AG08396 (cell line): ENCODE results near the gene PXN.
"Not testable (repeated sequence)": the region's sequence is repeated elsewhere in the genome, so short reads cannot be mapped to it uniquely, and the experiment has no call there.

ENCODE experiments used
- DNase-seq: peaks from one replicate; pipeline ENCODE4 v3.0.0; 2012; ENCODE audit warnings: low spot score, mixed read lengths

The PXN gene

DNA sequence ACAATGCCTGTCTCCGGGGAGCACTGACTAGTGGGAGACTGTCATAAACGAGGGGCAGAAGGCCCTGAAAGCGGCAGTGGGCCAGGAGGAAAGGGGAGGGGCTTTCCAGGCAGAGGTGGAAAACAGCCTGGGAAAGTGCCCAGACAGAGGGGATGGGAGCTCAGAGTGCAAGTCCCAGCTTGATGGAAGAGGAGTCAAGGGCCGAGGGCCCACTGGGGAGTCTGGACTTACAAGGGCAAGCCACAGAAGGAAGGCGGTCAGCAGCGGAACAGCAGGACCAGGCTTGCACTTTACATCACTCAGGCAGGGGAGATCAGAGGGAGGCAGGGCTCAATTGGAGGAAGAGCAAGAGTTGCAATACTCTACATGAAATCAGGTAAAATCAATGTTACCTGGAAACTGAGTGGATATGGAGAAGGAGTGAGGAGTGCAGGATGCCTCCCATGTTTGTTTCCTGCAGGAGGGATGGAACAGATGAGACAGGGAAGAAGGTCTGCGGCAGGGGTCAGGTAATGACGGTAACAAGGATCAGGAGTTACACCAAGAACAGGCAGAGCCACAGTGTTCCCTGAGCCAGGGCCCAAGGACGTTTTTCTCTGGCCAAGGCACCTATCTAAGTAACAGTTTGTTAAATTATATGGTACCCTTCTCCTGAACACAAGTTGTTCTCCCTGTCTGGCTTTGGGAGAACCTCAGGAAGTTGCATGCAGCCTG, 23.8 kb downstream of the PXN start:
- no peak for DNase-seq

DNA sequence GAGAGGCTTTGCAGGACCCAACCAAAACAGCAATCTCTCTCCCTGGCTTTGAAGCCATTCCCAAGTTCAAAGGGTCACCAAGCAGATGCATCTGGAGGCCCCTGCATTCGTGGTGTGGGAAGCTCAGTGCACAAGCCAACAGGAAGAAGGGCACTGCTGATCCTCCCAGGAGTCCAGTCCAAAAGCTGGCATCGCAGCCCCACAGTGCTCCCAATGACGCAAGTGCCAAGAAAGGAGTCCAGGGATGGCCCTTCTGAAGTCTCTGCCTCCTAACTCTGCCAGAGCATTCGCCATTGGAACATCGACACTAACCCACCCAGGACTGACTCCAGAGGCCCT, 25.1 kb downstream of the PXN start:
- no peak for DNase-seq

DNA sequence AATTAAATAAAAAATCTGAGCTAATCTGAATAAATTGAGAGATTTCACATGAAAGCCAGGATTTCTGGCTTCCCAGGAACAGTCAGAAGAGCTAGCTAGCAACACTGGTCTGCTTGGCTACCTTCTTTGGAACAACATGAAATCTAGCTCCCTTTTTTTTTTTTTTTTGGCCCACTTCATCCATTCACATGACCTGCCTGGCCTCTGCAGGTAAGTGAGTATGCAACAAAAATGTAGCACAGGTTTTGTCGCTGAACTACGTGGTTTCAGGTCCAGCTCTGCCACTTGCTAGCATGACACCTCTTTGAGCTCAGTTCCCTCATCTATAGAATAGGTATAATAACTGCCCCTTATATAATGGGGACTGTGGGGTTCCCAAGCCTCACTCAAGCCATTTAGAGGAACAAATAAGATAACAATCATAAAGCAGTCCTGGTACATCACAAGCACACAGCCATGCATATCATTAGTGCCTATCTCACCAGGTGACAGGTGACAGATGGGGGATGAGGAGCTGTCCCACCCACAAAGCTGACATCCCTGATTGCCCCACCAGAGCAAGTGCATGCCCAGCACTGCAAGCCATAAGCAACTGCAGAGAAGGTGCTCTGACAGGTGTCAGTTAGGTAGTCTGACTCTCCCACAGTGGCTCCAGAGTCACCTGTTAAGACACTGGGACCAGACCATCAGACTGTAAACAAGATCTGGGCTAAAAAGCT, 25.6 kb downstream of the PXN start:
- no peak for DNase-seq

DNA sequence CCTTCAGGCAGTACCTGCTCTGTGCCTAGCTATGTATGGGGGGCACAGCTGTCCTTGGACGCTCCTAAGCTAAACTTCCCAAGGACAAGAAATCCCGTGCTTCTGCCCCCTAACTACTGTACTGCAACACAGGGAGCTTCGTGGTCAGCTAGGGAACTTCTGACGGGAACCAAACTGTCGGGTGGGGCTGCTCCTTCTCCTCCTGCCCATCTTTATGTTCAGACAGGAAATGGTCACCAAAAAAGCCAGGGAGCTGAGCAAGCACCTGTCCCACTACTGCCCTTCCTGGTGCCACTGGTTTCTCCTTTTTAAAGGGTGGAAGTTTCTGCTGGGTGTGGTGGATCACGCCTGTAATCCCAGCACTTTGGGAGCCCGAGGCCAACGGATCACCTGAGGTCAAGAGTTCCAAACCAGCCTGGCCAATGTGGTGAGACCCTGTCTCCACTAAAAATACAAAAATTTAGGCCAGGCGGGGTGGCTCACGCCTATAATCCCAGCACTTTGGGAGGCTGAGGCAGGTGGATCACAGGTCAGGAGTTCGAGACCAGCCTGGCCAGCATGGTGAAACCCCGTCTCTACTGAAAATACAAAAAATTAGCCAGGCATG, 26.6 kb downstream of the PXN start:
- DNase-seq = no peak

DNA sequence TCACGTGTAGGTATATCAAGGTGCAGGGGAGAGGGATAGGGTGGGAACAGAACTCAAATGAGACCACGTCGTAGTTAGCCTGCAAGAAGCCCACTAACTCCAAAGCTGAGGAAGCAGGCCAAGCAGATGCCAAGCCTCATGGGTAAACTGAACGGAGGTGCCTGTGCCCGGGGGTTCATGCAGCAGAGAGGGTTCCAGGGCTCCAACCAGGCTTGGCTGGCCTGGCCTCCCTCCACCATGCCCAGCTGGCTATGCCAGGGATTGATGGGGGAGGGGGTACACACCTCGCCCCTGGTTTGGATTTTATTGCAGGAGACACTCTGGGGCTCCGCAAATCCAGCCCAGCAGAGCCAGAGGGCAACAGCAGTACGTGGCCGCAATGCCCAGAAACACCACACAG, 27.3 kb downstream of the PXN start:
- DNase-seq = no peak

DNA sequence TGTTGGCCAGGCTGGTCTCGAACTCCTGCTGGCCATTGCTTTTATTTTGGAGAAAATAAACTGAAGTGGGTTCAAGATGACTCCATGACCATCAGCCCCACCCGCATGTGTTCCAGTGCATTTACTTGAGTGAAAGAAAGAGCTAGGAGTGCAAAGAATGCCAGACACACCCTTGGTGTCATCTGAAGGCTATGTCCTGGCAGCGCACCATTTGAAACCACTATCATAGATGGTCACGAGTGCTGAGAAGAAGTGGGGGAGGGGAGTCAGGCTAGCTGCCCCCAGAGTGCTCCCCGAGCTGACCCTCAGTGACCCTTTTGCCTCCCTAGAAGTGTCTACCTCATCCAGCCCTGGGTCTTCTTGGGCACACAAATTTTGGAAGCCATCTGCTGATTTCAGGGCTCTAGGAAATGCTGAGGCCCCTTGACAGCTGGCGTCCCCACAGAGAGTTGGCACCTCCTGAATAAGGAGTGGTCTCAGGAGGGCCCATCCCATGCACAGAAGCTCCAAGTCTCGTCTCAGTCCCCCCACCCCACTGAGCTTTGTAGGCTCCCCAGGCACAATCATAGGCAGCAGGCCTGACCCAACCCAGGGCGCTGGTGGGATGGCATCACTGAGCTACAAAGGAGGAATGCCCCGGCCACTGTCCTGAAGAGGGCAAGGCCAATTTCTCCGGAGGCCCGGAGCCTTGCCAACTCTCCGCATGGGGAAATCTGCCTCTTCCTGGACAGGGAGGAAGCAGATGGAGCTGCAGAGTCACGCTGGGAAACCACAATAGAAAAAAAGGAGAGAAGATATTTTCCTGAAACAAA, 28.0 kb downstream of the PXN start:
- peak; percentile 74 for DNase-seq

DNA sequence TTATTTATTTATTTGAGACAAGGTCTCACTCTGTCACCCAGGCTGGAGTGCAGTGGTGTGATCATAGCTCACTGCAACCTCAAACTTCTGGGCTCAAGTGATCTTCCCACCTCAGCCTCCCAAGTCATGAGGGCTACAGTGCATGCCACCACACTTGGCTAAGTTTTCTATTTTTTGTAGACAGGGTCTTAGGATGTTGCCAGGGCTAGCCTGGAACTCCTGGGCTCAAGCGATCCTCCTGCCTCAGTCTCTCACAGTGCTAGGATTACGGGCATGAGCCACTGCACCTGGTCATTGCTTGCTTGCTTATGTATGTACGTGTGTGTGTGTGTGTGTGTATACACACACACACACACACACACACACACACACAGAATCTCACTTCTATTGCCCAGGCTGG, 28.7 kb downstream of the PXN start:
- DNase-seq = not testable (repeated sequence)

DNA sequence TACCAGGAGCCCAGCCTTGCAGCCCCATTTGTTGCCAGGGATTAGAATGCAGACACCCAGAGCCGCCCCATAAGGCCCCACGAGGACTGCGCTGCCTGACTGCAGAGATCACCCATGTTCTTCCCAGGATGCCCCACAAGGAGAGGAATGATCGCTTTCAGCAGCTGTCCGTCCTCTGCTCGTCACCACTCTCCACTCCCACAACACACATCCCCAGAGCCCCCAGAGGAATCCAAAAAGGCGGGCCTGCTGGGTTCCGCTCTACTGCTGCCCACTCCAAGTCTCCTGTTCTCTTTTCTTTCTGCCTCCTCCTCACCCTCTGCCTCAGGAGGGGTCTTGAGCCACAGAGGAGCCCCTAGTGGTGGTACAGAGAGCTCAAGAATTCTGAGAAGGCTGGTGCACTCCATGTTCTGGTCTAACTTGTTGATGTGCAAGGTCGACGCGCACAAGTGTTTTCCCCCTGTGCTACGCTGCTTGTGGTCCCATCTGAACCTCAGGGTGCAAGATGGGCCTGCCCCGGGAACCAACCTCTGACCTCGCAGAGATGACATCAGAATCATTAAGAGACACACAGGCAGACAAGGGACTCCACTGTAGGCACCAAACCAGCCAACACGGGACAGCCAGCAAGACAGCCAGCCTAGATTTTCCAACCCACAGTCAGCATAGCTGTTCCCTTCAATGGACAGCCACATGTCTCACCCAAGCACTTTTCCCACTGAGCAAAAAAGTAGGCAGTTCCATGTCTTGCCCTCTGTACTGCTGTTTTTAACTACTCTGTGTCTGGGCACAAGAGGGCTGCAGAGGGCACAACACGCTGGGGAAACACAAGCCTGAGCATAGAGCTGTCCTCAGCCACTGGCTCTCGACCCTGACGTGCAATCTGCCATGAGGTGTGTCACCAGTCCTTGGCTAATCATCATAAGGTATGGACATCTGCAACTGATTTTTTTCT, 29.9 kb downstream of the PXN start:
- no peak for DNase-seq

DNA sequence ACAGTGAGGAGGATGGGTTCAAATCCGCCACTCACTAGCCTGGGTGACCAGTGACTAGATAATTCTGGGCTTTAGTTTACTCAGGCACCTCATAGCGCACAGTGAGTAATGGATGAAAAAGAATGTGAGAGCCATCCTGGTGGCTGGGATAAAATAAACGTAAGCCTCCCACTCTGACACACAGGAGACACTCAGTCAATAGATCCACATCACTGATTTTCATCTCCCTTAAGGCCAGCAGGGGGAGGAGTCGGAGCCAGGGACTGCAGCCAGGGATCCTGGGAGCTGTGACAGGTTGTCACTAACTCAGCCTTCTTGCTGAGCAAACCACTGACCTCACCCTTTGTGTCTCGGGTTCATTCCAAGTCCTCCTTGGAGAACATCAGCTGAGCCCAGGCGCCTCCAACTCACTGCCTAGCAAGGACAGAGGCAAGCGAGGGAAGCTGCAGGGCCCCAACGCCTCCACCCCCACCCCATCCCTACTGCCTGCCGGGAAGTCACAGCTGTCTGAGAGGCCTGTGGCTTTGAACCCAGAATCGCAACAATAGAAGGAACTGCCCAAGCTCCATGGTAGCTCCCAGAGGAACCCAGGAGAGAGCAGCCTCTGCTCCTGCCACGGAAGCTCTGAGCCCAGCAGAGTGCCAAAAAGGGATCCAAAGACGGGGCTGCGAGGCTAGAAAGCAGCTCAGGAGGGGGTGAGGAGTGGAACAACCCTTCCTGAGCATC, 30.7 kb downstream of the PXN start:
- peak; percentile 83 for DNase-seq

DNA sequence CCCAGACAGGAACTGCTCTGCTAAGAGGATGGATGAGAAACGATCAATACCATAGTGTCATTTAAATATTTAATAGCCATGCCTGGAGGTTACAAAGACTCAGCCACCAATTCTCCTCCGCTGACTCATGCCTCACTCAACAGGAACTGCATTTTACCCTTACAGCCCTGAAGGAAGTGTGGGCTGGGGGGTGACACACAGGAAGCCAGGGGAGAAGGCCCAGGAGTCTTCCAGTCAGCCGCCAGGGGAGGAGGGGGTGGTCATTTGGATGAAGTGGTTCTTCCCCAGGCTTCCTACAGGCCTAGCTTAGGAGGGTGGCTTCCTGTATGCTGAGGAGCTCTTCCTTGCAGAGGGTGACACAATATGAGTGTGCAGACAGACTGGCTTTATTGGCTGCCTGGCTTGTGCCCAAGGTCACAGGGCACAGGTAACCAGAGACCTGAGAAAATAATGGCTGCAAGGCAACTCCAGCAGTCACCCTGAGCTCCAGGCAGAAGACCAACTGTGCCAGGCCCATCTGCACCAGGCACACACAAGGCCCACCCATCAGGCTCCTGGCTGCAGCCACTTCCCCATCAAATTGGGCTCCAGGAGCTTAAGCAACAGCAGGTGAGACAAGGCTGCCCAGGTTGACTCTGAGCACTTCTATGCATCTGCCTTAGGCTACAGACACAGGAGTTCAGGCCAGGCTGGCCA, 34.1 kb downstream of the PXN start:
- peak; percentile 76 for DNase-seq

DNA sequence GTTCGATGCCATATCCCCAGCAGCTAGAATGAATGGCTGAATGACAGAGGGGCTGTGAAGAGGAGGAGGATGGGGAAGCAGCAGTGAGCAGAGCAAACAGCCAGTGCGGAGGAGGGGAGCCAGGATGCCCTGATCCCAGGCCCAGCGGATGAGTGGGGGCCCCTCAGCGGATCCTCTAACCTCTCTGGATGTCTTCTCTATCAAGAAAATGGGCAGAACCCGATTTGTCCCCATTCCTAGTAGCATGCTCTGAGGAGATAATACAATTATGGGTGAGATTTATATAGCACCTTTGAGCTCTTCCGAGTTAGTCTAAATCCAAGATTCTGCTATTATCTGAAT, 34.6 kb downstream of the PXN start:
- no peak for DNase-seq

DNA sequence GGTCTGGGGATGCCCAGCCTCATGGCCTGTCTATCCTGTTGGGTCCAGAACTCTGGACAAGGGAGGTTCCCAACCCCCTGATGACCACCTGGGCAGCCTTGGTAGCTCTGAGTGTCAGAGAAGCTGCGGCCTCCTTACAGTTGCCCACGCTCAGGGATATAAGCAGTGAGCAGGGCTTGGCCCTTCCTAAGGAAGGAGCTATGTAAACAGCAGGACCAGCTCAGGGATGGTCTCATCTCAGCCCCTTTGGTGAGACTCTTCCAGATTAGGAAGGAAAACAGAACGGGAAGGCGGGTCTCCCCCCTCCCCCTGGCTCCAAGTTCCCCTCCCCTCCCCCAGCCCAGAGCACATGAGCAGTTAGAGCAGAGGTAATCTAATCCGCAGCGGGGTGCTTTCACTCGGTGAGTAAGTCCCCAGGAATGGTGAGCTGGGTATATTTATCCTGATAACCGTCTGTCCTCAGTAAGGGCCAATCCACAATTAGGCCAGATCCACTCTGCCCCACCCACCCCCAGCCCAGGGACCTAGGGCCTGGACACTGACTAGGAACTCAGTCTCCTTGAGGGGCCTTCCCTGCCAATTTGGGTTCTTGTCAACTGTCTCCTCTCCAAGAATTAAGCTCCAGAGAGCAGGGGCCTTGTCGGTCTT, 35.1 kb downstream of the PXN start:
- DNase-seq = peak; percentile 88

DNA sequence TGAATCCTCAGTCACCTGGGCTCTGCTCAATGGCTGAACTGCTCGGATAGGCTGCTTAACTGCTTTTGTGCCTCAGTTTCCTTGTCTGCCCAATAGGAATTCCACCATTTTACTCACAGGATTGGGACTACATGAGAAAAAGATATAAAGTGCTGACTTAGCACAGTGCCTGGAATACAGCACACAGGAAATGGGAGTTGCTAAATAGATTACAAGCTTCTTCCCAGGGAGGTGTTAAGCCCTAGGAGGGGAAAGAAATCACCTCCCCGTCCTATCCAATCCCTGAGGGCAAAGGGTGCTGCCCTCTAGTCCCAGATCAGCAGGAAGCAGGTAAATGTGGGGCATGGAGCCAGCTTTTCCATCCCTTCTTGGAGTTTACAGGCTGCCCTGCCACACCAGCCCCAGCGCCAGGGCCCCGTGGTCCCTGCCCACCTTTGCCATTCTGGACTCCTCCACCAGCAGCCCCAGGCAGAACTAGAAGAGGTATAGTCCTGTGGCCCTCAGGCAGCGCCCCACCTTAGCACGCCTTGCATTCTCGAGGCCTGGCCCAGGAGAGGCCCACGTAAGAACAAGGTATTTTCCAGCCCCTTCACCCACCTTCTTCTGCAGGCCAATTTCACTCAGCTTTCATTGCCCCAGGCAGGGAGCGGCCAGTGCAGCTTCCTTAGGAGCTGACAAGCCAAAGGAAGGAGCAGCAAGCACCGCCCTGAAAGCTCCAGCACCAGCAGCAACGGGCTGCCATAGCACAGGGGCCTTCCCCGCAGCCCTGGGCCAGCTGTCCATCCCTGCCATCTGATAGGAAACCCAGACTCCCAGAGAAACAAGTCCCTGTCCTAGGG, 35.8 kb downstream of the PXN start:
- no peak for DNase-seq

DNA sequence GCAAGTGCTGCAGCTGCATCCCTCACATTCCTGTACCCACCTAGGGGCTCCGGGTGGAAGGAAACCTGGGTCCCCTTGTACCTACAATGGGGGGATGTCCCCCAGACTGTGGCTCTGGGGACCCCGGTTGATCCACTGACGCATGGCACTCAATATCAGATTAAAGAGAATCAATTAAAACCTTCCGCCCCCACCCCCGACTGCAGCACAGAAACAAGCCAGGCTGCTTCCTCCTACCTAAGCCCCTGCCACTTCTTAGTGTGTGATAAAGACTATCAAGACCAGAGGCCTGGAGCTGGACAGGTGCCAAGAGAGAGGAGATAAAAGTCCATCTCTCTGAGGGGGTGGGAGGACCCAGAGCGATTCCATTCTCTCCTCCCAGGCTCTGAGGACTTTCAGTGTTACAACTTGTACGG, 36.5 kb downstream of the PXN start:
- no peak for DNase-seq

DNA sequence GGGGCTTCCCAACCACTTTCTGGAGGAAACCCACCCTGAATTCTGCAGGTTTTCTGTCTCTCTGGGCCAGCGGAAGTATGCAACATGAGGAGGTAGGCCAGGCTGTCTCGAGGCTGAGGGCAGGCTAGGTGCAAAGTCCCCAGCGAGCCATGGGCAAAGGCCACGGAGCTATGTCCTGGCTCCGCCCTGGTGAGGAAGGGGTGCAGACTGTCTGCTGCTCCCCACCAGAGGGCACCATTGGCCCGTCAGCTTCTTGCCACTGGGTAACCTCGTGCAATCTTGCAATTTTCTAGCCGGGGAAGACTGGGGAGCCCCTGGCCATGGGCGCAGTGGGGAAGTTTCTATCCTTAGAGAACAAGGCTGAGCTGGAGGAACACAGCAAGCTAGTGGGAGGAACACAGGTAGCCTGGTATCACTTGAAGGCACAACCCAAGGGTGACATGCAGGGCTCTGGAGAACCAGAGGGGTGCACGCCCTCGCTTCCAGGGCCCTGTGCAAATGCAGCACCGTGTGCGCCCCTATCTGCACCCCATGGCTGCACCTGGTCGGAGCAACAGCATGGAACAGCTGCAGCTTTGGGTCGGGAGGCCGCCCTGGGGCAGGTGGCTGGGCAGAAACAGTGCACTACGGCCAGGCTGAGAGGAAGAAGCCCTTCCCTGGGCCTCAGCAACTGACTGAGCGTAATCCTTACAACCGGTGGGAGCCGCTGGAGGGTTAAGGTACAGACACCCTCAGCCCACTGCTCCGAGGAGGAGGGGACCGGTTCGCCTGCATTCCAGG, 37.0 kb downstream of the PXN start:
- DNase-seq = peak; percentile 84

DNA sequence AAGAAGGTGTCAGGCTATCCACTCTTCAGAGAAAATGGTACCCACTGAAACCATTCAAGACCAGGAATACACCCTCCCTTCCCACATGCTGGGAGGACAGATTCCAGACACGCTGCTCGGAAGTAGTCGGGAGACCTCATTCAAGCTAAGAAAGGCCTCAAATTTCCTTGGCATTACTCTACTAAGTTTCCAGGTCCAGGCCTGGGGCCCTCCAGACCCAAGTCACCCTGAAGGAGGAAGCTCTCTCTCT, 37.6 kb downstream of the PXN start:
- DNase-seq = no peak

DNA sequence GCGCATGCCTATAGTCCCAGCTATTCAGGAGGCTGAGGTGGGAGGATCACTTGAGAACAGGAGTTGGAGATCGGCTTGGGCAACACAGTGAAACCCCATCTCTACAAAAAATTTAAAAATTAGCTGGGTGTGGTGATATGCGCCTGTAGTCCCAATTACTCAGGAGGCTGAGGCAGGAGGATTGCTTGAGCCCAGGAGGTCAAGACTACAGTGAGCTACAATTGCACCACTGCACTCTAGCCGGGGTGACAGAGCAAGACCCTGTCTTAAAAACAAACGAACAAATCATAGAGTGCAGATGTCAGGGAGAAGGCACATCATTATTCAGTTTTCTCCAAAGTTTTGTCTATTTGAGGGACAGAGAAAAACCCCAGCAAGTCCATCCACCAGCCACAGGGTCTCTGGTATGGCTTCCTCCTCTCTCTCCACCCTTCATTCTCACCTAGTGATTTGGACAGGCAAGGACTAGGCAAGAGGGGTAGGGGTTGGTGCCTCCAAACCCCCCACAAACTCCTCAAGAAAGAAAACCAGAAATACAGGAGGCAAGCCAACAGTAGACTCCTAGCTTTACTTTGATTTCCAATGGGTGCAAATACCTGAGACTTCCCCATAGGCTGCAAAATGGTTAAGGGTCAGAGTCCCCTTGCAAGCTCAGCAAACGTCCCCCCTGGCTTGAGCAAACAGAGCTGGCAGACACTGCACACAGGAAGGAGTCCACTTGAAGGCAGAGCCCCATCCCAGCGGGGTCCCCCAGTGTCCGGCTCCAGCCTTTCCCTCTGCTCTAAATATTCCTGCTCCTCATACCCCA, 38.1 kb downstream of the PXN start:
- DNase-seq = no peak
